ENCODE results near the gene COL4A2. TPM values are rescaled to one million over a fixed set of nuclear protein-coding genes. Genes with fewer than 3 reads are reported as not detected.

Gene COL4A2
- total RNA-seq, 1 donor from 2014 or later: 7.6 TPM

GRCh38 chr13:110291286-110291685, 15.8 kb upstream of the COL4A2 start:
- DNase-seq (ENCODE audit: low read depth) (no peak), FAIRE-seq (peak; percentile 13)
- no peaks in the 10 kb centered on the region for H3K27me3 ChIP-seq (ENCODE audit: control insufficient read depth, insufficient read depth, low read length)
- no peak for TF ChIP-seq CTCF (IDR thresholded peaks at IDR 0.05; ENCODE audit: insufficient read depth, low read length, severe bottlenecking)
- H3K36me3 ChIP-seq (ENCODE audit: control insufficient read depth, insufficient read depth, low read length): no peaks in the 10 kb centered on the region
- no peak overlapping the region for H3K4me3 ChIP-seq (ENCODE audit: low read depth, low read length)

GRCh38 chr13:110293037-110293436, 14.0 kb upstream of the COL4A2 start:
- no peak overlapping the region for H3K4me3 ChIP-seq (ENCODE audit: low read depth, low read length)
- TF ChIP-seq CTCF (IDR thresholded peaks at IDR 0.05; ENCODE audit: insufficient read depth, low read length, severe bottlenecking): no peak
- H3K36me3 ChIP-seq (ENCODE audit: control insufficient read depth, insufficient read depth, low read length): no peaks in the 10 kb centered on the region
- no peak for DNase-seq (ENCODE audit: low read depth)
- no peak for FAIRE-seq
- no peaks in the 10 kb centered on the region for H3K27me3 ChIP-seq (ENCODE audit: control insufficient read depth, insufficient read depth, low read length)

- Histone ChIP-seq H3K4me3 (ENCODE audit: low read depth, low read length) (no peak overlapping the region), H3K27me3 (ENCODE audit: control insufficient read depth, insufficient read depth, low read length) (no peaks in the 10 kb centered on the region), H3K36me3 (ENCODE audit: control insufficient read depth, insufficient read depth, low read length) (no peaks in the 10 kb centered on the region)
- no peak for TF ChIP-seq CTCF (IDR thresholded peaks at IDR 0.05; ENCODE audit: insufficient read depth, low read length, severe bottlenecking)
- DNase-seq (ENCODE audit: low read depth) (no peak), FAIRE-seq (no peak)
These were observed 13.4 kb upstream of the COL4A2 start for GRCh38 chr13:110293649-110294048.

- TF ChIP-seq CTCF (IDR thresholded peaks at IDR 0.05; ENCODE audit: insufficient read depth, low read length, severe bottlenecking): no peak
- no peak for DNase-seq (ENCODE audit: low read depth)
These were observed 12.9 kb upstream of the COL4A2 start for GRCh38 chr13:110294146-110294545.

GRCh38 chr13:110294622-110295021, 12.5 kb upstream of the COL4A2 start:
- TF ChIP-seq CTCF (IDR thresholded peaks at IDR 0.05; ENCODE audit: insufficient read depth, low read length, severe bottlenecking): no peak
- Histone ChIP-seq H3K36me3 (ENCODE audit: control insufficient read depth, insufficient read depth, low read length) (no peaks in the 10 kb centered on the region), H3K4me3 (ENCODE audit: low read depth, low read length) (no peak overlapping the region), H3K27me3 (ENCODE audit: control insufficient read depth, insufficient read depth, low read length) (no peaks in the 10 kb centered on the region)
- FAIRE-seq (no peak), DNase-seq (ENCODE audit: low read depth) (no peak)

More at GRCh38 chr13:110294146-110294545, 12.9 kb upstream of the COL4A2 start:
- Histone ChIP-seq H3K4me3 (ENCODE audit: low read depth, low read length) (no peak overlapping the region), H3K27me3 (ENCODE audit: control insufficient read depth, insufficient read depth, low read length) (no peaks in the 10 kb centered on the region), H3K36me3 (ENCODE audit: control insufficient read depth, insufficient read depth, low read length) (no peaks in the 10 kb centered on the region)
- FAIRE-seq: no peak

GRCh38 chr13:110297011-110297410, 10.1 kb upstream of the COL4A2 start:
- DNase-seq (ENCODE audit: low read depth) (no peak), FAIRE-seq (no peak)
- H3K36me3 ChIP-seq (ENCODE audit: control insufficient read depth, insufficient read depth, low read length): no peaks in the 10 kb centered on the region
- no peak for TF ChIP-seq CTCF (IDR thresholded peaks at IDR 0.05; ENCODE audit: insufficient read depth, low read length, severe bottlenecking)
- H3K27me3 ChIP-seq (ENCODE audit: control insufficient read depth, insufficient read depth, low read length): no peaks in the 10 kb centered on the region
- no peak overlapping the region for H3K4me3 ChIP-seq (ENCODE audit: low read depth, low read length)
